ENCODE data around the gene C4orf17. TPM values are rescaled to one million over a fixed set of nuclear protein-coding genes. Genes with fewer than 3 reads are reported as not detected.

The C4orf17 gene
- total and polyA plus RNA-seq, 2 of the 8 experiments (the other 6 are each of a cell fraction or from before 2014, with no cell fraction given), result not detected

- no peak for TF ChIP-seq TAF7 (optimal IDR thresholded peaks at IDR 0.05; ENCODE audit: borderline replicate concordance, low read depth, low read length)
- TF ChIP-seq MAX (IDR thresholded peaks at IDR 0.05), result no peak
These were observed 63.9 kb downstream of the C4orf17 start, which contains the start of gene MTTP (continued) for GRCh38 chr4:99574530-99575324.

All from H1 (cell line).